NB4 (cell line): ENCODE measurements around the gene CDH4.

Source experiments
- MYC ChIP-seq: IDR thresholded peaks from 2 replicates; pipeline ENCODE4 v1.6.1; 2011; ENCODE audit warnings: low read depth, low read length
- POLR2A ChIP-seq: IDR thresholded peaks from 2 replicates; pipeline ENCODE4 v1.6.1; 2011; ENCODE audit warnings: mild to moderate bottlenecking; ENCODE audit not compliant: insufficient read length; ENCODE audit errors: extremely low read depth
- TF ChIP-seq, protein P1 (sequence below): IDR thresholded peaks from one replicate; pipeline ENCODE4 v1.5.1; 2012; ENCODE audit warnings: low read depth, low read length
- TF ChIP-seq, protein P2 (sequence below): IDR thresholded peaks from 2 replicates; pipeline ENCODE4 v1.6.1; 2011; ENCODE audit warnings: low read depth, low read length

DNA sequence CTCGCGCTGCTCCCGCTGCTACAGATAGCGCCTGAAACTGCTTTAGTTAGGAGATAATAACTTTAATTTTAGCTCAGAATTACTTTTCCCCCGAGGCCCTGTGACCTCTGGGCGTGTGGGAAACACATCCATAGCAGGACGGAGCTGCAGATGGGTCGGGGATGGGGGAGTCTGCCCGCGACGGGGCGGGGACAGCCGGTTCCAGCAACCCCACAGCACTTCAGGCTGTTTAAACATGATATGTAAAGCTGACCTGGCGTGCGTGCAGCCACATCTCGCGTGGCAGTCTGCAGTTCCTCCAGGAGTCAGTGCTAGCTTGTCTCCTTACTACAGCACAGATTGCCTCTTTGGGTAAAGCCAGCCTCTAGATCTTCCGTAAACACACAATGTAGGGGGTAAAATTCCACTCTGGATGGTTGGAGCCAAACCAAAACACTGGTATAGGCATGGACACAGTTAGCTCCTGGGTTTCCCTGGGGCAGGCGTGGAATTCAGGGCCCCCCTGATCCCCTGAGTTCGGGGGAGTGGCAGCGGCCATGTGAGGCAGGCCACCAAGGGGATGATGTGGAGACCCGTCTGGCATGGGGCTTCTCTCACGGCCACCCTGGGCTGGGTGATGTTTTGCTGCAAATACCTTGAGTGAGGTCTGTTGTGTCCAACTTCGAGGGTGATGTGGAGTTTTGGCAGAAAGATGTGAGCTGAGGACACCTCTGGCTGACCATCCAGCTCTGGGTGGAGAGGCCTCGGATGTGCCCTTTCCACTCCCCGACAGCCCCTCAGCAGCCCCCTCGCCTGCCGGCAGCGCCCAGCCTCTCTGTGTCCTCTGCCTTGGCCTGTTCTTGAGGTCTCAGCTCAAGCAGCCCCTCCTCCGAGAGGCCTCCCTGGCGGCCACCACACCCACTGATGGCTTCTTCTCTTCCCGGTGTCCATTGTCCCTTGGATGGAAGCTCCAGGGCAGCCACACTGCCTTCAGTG is 599.2 kb downstream of the CDH4 start:
- TF ChIP-seq, protein P1, sequence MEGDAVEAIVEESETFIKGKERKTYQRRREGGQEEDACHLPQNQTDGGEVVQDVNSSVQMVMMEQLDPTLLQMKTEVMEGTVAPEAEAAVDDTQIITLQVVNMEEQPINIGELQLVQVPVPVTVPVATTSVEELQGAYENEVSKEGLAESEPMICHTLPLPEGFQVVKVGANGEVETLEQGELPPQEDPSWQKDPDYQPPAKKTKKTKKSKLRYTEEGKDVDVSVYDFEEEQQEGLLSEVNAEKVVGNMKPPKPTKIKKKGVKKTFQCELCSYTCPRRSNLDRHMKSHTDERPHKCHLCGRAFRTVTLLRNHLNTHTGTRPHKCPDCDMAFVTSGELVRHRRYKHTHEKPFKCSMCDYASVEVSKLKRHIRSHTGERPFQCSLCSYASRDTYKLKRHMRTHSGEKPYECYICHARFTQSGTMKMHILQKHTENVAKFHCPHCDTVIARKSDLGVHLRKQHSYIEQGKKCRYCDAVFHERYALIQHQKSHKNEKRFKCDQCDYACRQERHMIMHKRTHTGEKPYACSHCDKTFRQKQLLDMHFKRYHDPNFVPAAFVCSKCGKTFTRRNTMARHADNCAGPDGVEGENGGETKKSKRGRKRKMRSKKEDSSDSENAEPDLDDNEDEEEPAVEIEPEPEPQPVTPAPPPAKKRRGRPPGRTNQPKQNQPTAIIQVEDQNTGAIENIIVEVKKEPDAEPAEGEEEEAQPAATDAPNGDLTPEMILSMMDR = no peak
- TF ChIP-seq POLR2A (no peak), MYC (no peak)
- TF ChIP-seq, protein P2, sequence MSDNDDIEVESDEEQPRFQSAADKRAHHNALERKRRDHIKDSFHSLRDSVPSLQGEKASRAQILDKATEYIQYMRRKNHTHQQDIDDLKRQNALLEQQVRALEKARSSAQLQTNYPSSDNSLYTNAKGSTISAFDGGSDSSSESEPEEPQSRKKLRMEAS = no peak
